Measurements from ENCODE around the gene THBS4.
"Not testable (repeated sequence)": the region's sequence is repeated elsewhere in the genome, so short reads cannot be mapped to it uniquely, and the experiment has no call there.

THBS4 gene

DNA sequence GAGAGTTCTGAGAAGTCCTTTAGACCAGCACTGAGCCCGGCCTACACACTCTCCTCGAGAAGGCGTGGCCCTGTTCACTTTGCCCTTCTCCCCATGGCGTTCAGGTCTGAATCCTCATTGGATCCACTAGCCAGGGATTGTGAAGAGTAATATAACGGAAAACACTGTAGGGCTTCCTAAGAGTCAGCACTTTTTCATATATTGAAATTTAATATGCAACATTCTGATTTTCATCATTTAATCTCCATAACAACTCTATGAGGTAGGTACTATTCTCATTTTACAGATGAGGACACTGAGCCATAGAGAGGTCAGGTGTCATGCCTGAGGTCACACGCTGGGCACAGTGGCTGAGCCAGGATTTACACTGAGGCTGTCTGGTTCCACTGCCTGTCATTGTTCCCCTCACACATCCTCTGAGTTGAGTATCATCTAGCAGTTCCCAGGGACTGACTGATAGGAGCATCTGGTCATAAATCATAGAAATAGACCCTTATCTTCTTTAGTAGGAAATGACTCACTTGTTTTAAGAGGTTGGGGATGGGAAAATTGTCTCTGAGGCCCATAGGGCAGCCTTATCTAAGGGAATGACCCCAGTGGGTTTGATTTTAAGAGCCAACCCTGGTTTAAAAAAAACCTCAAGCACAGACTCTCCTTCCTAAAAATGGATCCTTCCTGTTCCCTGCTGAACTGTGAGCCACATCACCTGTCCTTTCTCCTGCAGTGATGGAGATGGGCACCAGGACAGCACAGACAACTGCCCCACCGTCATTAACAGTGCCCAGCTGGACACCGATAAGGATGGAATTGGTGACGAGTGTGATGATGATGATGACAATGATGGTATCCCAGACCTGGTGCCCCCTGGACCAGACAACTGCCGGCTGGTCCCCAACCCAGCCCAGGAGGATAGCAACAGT is 41.2 kb downstream of the THBS4 start:
- no peak for DNase-seq (ENCODE audit: low spot score)

DNA sequence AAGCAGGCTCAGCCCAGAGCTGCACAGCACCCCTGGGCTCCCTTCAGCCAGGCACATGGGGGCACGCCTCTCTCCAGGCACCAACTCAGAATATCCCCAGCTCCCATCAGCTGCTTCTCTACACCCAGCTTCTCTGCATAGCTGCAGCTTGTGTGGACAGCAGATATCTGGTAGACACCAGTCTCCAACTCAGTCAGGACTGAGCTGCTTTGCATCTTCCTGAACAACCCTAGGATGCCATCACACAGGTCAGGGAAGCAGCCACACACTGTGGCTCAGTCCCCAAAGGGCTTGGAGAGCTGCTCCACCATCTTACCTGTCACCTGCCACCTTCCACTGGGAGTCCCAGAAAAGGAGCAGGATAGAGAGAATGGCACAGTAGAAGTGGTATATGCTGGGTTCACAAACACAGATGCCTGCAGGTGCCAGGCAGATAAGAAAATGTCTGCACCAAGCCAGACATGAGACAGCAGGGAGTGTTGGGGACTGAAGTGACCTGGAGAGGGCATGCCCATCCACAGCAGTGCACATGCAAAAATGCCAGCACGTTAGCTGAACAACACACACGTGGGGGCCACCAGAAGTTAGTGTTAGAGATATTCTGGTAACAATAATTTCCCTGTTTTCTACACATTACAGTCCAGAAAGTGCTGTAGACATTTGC is 42.0 kb downstream of the THBS4 start:
- DNase-seq (ENCODE audit: low spot score) = no peak

DNA sequence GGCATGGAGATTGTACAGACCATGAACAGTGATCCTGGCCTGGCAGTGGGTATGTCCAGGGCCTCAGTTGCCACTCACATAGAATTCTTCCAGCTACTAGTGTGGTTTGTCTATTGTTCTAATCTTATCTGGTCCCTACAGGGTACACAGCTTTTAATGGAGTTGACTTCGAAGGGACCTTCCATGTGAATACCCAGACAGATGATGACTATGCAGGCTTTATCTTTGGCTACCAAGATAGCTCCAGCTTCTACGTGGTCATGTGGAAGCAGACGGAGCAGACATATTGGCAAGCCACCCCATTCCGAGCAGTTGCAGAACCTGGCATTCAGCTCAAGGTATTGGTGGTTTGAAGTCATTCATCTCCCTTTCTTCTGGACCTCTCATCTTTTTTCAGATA is 43.8 kb downstream of the THBS4 start:
- no peak for DNase-seq (ENCODE audit: low spot score)

- no peak for DNase-seq (ENCODE audit: low spot score)
Measured at GRCh38 chr5:80082281-80082680, 47.1 kb downstream of the THBS4 start.

DNA sequence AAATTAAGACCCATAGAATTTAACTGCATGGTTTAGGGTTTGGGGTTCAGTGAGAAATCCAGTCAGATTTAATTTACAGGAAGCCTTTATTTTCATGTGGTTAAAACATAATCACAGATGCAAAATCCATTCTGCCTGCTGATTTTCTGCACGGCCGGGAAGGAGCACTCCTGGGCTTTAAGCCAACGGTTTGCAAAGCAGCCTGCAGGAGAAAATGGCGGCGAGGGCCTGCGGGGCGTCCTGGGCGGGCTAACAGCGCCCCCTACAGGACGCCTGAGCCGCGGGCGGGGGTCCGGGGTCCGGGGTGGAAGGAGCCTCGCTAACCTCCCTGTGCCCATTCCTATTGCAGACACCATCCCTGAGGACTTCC is 47.6 kb downstream of the THBS4 start:
- DNase-seq (ENCODE audit: low spot score) = peak; percentile 94

- peak; percentile 50 for DNase-seq (ENCODE audit: low spot score)
Measured at GRCh38 chr5:80083101-80083890, 48.1 kb downstream of the THBS4 start.

- DNase-seq (ENCODE audit: low spot score) = no peak
Measured at GRCh38 chr5:80090884-80091166, 55.7 kb downstream of the THBS4 start.

- peak; percentile 59 for DNase-seq (ENCODE audit: low spot score)
Measured at GRCh38 chr5:80091792-80092192, 56.6 kb downstream of the THBS4 start.

- DNase-seq (ENCODE audit: low spot score) = no peak
Measured at GRCh38 chr5:80092486-80093107, 57.4 kb downstream of the THBS4 start.

DNA sequence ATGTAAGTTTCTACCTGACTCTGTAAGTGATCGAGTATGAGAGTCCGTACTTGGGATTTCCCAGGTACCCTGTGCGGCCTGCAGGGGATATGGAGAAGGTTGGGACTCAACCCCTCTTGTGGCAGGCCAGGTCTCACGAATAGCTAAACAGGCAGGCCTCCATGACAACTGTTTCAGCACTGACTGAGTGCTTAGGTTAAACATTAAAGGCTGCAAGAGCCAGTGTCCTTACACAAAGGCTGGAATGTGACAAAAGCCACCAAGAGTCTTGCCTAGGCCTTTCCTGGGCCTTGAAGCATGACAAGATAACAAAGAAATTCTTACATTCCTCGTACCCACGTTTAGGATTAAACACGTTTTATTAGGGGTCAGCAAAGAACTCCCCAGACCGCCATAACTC is 58.6 kb downstream of the THBS4 start:
- DNase-seq (ENCODE audit: low spot score) = no peak

DNA sequence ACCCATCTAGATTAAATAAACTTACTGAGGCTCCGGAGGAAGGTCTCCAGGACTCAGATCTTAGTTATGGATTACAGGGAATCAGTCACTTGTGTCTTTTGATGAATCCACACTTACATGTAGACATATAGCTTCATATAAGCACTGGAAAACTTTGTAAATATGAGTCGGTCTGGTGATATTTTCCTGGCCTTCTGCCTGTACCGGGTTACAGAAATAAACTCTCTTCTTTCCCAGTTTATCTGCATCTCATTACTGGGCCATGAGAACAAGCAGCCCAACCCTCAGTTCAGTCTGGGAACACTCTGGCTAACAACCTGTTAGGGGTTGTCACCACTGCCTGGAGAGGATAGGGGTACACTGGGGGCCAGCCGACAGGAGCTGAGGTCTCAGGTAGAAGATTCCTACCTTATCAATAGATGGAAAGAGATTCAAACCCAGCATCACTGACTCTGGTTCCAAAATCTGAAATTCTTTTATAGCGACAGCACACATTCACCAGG is 59.1 kb downstream of the THBS4 start:
- DNase-seq (ENCODE audit: low spot score) = no peak

DNA sequence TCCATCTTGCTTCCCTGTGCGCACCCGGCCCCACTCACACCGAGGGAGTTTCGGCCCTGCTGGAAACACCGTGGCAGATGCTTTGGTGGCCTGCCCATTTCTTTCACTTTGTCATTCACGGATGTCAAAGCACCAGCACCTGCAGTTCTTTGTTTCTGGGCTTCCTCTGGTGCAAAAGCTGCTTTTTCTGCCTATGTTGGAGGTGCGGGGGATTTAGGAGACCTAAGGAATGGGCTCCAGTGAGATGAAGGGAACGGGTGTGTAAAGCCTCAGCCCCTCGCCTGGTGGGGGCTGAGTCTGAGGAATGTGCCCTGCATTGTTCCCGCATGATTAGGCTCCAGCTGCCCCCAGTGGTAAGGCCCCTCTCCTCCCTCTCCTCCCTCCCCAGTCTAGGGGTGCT is 62.3 kb downstream of the THBS4 start:
- no peak for DNase-seq (ENCODE audit: low spot score)

DNA sequence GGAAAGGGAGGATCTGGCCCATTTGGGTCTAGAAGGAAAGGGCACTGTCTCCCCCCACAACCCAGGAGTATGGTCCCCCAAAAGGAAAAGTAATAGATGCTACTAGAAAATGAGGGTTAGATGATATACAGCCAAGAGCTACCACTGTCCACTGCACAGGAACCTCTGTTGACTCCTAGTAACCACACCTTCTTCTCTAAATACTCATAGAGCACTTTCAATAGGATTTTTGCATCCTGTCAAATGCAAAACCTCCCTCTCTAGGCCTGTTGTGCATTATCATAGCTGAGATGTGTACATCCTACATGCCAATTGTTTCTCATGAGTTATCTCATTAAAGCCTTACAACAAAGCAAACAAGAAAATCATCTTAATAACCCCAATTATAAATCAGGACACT is 66.8 kb downstream of the THBS4 start:
- no peak for DNase-seq (ENCODE audit: low spot score)

DNA sequence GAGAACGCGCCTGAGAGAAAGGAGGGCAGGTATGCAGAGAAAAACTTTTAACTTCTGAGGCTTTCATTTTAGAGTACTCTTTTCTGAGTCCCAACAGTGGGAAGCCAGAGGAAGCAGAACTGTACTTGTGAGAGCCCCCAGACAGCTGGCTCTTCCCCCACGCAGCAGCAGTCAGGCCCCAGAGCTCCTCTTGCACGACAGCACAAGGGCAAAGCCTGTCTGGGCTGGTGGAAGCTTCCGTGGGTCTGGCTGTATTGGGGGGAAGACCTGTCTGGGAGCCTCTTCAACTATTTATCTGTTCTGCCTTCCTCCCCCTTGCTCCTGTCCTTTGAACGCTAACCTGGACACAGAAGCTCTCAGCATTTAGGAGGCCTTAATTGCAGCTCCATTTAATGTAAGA is 68.2 kb downstream of the THBS4 start:
- DNase-seq (ENCODE audit: low spot score) = no peak

DNA sequence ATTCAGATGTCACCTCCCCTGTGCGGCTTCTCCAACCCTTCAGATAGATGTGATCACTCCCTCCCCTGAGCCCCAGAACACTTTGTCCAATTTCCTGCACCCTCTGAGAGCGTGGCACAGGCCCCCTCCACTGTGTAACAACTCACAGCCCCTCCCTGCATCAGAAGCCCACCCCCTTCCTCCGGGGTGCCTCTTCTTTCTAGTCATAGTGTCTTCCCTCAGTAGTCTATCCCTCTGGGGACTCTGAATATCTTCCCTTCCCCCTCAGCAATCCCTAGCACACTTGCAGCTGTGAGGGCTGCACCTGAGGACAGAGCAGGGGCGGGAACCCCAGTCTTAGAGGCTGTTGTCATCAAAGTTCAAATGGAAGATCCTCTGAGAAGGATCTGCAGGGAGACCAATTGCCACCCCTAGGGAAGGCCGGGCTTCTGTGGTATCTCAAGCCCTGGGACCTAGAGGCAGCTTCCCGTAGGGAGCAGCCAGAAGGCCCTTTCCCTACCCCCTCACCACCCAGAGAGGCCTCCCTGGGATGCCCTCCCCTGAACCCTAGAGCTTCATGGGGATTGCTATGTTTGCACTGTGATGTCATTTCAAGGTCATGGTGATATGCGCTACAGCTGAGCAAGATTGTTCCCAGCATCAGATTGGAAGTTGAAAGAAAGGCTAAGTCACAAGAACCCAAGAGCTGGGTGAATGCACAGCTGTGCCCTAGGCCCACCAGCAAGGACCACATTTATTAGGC is 70.7 kb downstream of the THBS4 start:
- DNase-seq (ENCODE audit: low spot score) = no peak

DNA sequence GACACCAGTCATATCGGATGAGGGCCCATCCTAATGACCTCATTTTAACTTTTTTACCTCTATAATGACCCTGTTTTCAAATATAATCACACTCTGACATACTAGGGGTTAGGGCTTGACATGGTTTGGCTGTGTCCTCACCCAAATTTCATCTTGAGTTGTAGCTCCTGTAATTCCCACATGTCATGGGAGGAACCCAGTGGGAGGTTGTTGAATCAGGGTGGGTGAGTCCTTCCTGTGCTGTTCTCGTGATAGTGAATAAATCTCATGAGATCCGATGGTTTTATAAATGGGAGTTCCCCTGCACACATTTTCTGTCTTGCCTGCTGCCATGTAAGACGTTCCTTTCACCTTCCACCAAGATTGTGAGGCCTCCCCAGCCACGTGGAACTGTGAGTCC is 71.8 kb downstream of the THBS4 start:
- DNase-seq (ENCODE audit: low spot score) = no peak

DNA sequence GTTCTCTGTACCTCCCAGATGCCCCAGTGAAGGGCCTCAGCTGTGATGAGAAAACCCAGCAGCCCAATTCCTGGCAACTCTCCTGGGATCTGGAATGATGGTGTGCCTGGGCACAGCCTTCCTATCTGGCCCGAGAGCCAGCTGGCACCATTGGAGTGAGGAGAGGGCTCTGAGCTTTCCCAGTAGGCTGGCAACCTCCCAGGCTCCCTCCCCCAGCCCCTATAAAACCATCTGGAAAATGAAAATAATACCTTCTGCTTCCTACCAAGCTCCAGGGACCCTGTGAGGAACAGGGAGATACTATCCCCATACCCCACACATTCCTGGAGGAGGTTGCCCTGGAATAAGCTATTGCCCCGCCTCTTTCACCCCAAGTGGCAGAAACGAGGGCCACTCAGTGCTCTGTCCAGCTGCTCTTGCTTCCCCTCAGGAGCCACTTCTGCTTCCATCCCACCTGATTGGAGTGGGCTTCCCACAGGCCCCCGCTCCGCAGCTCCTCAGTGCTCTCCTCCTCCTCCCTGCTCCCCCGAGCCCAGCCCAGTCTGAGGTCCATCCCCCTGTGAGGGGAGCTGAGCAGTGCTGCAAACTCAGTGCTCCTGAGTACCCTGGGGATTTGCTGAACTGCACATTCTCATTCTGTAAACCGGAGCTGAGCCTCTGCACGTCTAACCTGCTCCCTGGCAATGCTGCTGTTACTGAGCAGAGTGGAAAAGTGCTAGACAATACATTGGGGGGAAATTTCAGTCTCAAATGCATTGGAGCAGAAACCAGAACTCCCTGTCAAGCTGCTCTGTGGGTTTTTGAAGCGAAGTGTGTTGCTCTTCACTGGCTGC is 74.7 kb downstream of the THBS4 start:
- peak; percentile 74 for DNase-seq (ENCODE audit: low spot score)

DNA sequence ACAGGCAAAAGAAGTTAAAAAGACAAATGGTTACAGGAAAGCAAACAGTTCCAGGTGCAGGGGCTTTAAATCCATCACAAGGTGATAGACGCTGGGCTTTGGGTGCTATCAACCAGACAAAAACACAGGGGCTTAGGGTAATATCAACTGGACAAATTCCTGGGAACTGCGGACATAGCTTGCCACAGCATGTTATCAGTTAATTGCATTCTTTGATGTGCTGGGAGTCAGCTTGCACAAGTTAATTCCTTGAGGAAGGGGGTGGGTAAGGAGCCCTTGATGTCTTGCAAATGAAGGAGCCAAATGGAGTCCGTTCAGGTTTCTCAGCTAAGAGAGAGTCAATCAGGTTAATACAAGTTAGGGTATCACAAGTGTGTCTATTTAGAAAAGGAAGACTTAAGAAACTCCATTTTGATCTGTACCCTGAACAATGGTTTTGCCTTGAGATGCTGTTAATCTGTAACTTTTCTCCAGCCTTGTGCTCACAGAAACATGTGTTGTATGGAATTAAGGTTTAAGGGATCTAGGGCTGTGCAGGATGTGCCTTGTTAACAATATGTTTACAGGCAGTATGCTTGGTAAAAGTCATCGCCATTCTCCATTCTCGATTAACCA is 76.3 kb downstream of the THBS4 start:
- not testable (repeated sequence) for DNase-seq (ENCODE audit: low spot score)

GRCh38 chr5:80114860-80115259 is 79.7 kb downstream of the THBS4 start:
- DNase-seq (ENCODE audit: low spot score) = no peak

DNA sequence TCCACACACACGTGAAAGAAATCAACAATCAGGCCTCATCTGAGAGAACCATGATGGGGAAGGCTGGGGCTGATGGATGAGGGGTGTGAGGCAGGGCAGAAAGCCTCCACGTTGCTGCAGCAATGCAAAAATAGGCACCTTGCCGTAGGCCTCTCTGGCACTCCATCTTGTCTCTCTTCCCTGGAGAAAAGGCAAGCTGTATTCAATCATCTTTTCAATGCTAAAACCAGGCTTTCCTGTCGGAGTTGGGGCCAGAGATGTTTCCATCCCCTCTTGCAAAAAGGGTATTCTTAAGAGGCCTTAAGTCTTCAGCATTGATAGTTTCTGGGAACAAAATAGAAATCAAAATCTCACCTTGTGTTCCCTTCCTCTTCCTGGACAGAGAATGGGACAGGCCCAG is 80.9 kb downstream of the THBS4 start:
- DNase-seq (ENCODE audit: low spot score) = no peak

Measured in D341Med (cell line).